ENCODE results near the gene COTL1. TPM values are rescaled to one million over a fixed set of nuclear protein-coding genes. Genes with fewer than 3 reads are reported as not detected.

Gene COTL1
- total and polyA plus RNA-seq, 4 donors = 62.4 to 223 (median 142) TPM

- H3K4me1 ChIP-seq (ENCODE audit: control insufficient read depth in 5 of 5, insufficient read depth in 5 of 5, low read length in 5 of 5) = peaks cover 4 to 29% (median 15%) of the 10 kb centered on the region in 5 donors
- no peak for TF ChIP-seq CTCF (IDR thresholded peaks at IDR 0.05; ENCODE audit: control extremely low read depth, extremely low read depth)
- H3K9ac ChIP-seq (ENCODE audit: insufficient read depth in 1 of 2, low read length in 2 of 2) = no peak overlapping the region
- no peaks in the 10 kb centered on the region for H3K27me3 ChIP-seq (ENCODE audit: control insufficient read depth in 3 of 3, insufficient read depth in 3 of 3, low read length in 2 of 3)
- DNase-seq = no peak
- no peak overlapping the region for H3K4me3 ChIP-seq
- 78 to 92% methylated on average over 9 of the region's 9 CpGs for WGBS, 2 donors
- H3K27ac ChIP-seq (ENCODE audit: low read depth in 1 of 2, low read length in 1 of 2) = no peak overlapping the region
- no peaks in the 10 kb centered on the region for H3K36me3 ChIP-seq (ENCODE audit: control insufficient read depth in 4 of 4, insufficient read depth in 4 of 4, low read length in 4 of 4)
- no peaks in the 10 kb centered on the region for H3K9me3 ChIP-seq (ENCODE audit: control insufficient read depth in 4 of 4, insufficient read depth in 3 of 4, low read length in 3 of 4)
- no peak for ATAC-seq (ENCODE audit: insufficient read depth, low FRiP score)
Measured at GRCh38 chr16:84535851-84536250, 82.0 kb downstream of the COTL1 start.

- H3K9me3 ChIP-seq (ENCODE audit: control insufficient read depth in 4 of 4, insufficient read depth in 3 of 4, low read length in 3 of 4) = no peaks in the 10 kb centered on the region
- TF ChIP-seq CTCF (IDR thresholded peaks at IDR 0.05; ENCODE audit: control extremely low read depth, extremely low read depth) = no peak
- ATAC-seq (ENCODE audit: insufficient read depth, low FRiP score) = no peak
- no peaks in the 10 kb centered on the region for H3K36me3 ChIP-seq (ENCODE audit: control insufficient read depth in 4 of 4, insufficient read depth in 4 of 4, low read length in 4 of 4)
- H3K27me3 ChIP-seq (ENCODE audit: control insufficient read depth in 3 of 3, insufficient read depth in 3 of 3, low read length in 2 of 3) = no peaks in the 10 kb centered on the region
- no peak for DNase-seq
- 76 to 77% methylated on average over 6 of the region's 6 CpGs for WGBS, 2 donors
- H3K27ac ChIP-seq (ENCODE audit: low read depth in 1 of 2, low read length in 1 of 2) = no peak overlapping the region
- H3K4me1 ChIP-seq (ENCODE audit: control insufficient read depth in 5 of 5, insufficient read depth in 5 of 5, low read length in 5 of 5) = peaks cover 4 to 29% (median 15%) of the 10 kb centered on the region in 5 donors
- no peak overlapping the region for H3K9ac ChIP-seq (ENCODE audit: insufficient read depth in 1 of 2, low read length in 2 of 2)
- no peak overlapping the region for H3K4me3 ChIP-seq
Measured at GRCh38 chr16:84535408-84535807, 82.5 kb downstream of the COTL1 start.

- Histone ChIP-seq H3K27ac (ENCODE audit: low read depth in 1 of 2, low read length in 1 of 2) (no peak overlapping the region), H3K9ac (ENCODE audit: insufficient read depth in 1 of 2, low read length in 2 of 2) (no peak overlapping the region)
- ATAC-seq (ENCODE audit: insufficient read depth, low FRiP score) = no peak
Measured at GRCh38 chr16:84534815-84535214, 83.1 kb downstream of the COTL1 start.

More at GRCh38 chr16:84534815-84535214, 83.1 kb downstream of the COTL1 start:
- TF ChIP-seq CTCF (IDR thresholded peaks at IDR 0.05; ENCODE audit: control extremely low read depth, extremely low read depth) = no peak
- no peaks in the 10 kb centered on the region for H3K27me3 ChIP-seq (ENCODE audit: control insufficient read depth in 3 of 3, insufficient read depth in 3 of 3, low read length in 2 of 3)
- H3K4me1 ChIP-seq (ENCODE audit: control insufficient read depth in 5 of 5, insufficient read depth in 5 of 5, low read length in 5 of 5) = peaks cover 4 to 29% (median 15%) of the 10 kb centered on the region in 5 donors
- DNase-seq = no peak
- H3K36me3 ChIP-seq (ENCODE audit: control insufficient read depth in 4 of 4, insufficient read depth in 4 of 4, low read length in 4 of 4) = no peaks in the 10 kb centered on the region
- H3K4me3 ChIP-seq = no peak overlapping the region
- peaks cover 0 to 1% (median 0%) of the 10 kb centered on the region in 4 donors for H3K9me3 ChIP-seq (ENCODE audit: control insufficient read depth in 4 of 4, insufficient read depth in 3 of 4, low read length in 3 of 4)
- WGBS, 2 donors = 92 to 95% methylated on average over 5 of the region's 5 CpGs
